Testis (tissue), 2 donors: Measurements from ENCODE around the gene CERT1.

Experiments used
- POLR2A ChIP-seq: fragments of 450-650 bp; IDR thresholded peaks from one replicate; pipeline ENCODE4 v1.6.1; 2017; ENCODE audit warnings: antibody characterized with exemption, mild to moderate bottlenecking, moderate library complexity
- TF ChIP-seq, protein P1 (sequence below), 3 experiments: fragments of 450-650 bp in 2 of 3; fragments of 200-600 bp in 1 of 3; sonication (generic) in 1 of 3; IDR thresholded peaks; one replicate each; pipeline ENCODE4 v1.5.1; 2016 to 2019; ENCODE audit warnings: antibody characterized with exemption in 3 of 3, mild to moderate bottlenecking in 2 of 3, moderate library complexity in 1 of 3

DNA sequence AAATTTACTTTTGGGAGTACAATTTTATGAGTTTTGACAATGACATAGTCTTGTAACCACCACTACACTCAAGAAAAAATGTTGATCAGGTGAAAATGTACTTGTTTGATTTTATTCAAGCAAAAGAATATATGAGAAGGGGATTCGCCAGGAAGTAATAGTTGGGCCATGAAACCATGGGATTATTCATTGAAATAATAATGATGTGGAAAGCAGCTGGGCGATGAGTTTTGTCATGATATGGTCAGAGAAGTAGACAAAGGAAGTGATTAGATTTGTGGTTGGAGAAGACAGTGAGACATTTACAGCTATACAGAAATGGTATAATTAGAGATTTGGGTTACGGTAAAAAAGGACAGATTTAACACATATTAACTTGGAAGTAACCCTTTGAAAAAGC is 163.2 kb downstream of the CERT1 start:
- TF ChIP-seq, protein P1, sequence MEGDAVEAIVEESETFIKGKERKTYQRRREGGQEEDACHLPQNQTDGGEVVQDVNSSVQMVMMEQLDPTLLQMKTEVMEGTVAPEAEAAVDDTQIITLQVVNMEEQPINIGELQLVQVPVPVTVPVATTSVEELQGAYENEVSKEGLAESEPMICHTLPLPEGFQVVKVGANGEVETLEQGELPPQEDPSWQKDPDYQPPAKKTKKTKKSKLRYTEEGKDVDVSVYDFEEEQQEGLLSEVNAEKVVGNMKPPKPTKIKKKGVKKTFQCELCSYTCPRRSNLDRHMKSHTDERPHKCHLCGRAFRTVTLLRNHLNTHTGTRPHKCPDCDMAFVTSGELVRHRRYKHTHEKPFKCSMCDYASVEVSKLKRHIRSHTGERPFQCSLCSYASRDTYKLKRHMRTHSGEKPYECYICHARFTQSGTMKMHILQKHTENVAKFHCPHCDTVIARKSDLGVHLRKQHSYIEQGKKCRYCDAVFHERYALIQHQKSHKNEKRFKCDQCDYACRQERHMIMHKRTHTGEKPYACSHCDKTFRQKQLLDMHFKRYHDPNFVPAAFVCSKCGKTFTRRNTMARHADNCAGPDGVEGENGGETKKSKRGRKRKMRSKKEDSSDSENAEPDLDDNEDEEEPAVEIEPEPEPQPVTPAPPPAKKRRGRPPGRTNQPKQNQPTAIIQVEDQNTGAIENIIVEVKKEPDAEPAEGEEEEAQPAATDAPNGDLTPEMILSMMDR (IDR thresholded peaks at IDR 0.05) = no peak
- no peak for TF ChIP-seq POLR2A
